GM12892 (cell line): Measurements from ENCODE around the gene NOXO1.

ENCODE experiments used
- DNase-seq: peaks from one replicate; pipeline ENCODE4 v3.0.0; 2011; ENCODE audit not compliant: insufficient read length
- FAIRE-seq: peaks from 2 replicates; lab custom pipeline; 2011; peaks lifted over from hg19 to GRCh38; lab: Jason Lieb, UNC
- POLR2A ChIP-seq: IDR thresholded peaks from 2 replicates; pipeline ENCODE4 v1.6.1; 2011; ENCODE audit warnings: low read depth, low read length, control low read depth
- POLR2AphosphoS5 ChIP-seq: IDR thresholded peaks from 2 replicates; pipeline ENCODE4 v1.6.1; 2011; ENCODE audit warnings: low read depth, low read length, control low read depth
- TAF1 ChIP-seq: IDR thresholded peaks from 2 replicates; pipeline ENCODE4 v1.6.1; 2011; ENCODE audit warnings: low read depth, mild to moderate bottlenecking, control low read depth, low read length, borderline replicate concordance

Gene NOXO1

GRCh38 chr16:2009164-2009711, 28.0 kb upstream of the NOXO1 start:
- DNase-seq (peak; percentile 61), FAIRE-seq (no peak)
- TF ChIP-seq POLR2AphosphoS5: no peak; the same call in 1 of the 2 replicates
- TF ChIP-seq POLR2A: no peak
- no peak for TF ChIP-seq TAF1

GRCh38 chr16:2008631-2009163, 27.4 kb upstream of the NOXO1 start:
- DNase-seq (no peak), FAIRE-seq (peak; percentile 58)
- TF ChIP-seq POLR2AphosphoS5: no peak
- no peak for TF ChIP-seq POLR2A
- no peak for TF ChIP-seq TAF1

- no peak for TF ChIP-seq POLR2A
- TF ChIP-seq TAF1: no peak
- TF ChIP-seq POLR2AphosphoS5: no peak
- no peak for DNase-seq
- FAIRE-seq: no peak
Measured at GRCh38 chr16:2008009-2008526, 26.8 kb upstream of the NOXO1 start.

GRCh38 chr16:2007081-2007836, 26.0 kb upstream of the NOXO1 start:
- TF ChIP-seq POLR2AphosphoS5 (no peak), TAF1 (no peak), POLR2A (no peak)
- FAIRE-seq (no peak), DNase-seq (no peak)

GRCh38 chr16:2006317-2006716, 25.0 kb upstream of the NOXO1 start:
- no peak for DNase-seq
- FAIRE-seq: no peak
- TF ChIP-seq TAF1 (no peak), POLR2A (no peak), POLR2AphosphoS5 (no peak)

- DNase-seq (no peak), FAIRE-seq (no peak)
- no peak for TF ChIP-seq POLR2A
- TF ChIP-seq POLR2AphosphoS5: no peak
- no peak for TF ChIP-seq TAF1
Measured at GRCh38 chr16:2005646-2006045, 24.4 kb upstream of the NOXO1 start.

GRCh38 chr16:2004795-2005517, 23.7 kb upstream of the NOXO1 start:
- no peak for TF ChIP-seq POLR2AphosphoS5
- TF ChIP-seq TAF1: no peak
- TF ChIP-seq POLR2A: no peak; the same call in 1 of the 2 replicates
- no peak for DNase-seq
- FAIRE-seq: no peak

GRCh38 chr16:2003827-2004641, 22.8 kb upstream of the NOXO1 start:
- FAIRE-seq (peak; percentile 94), DNase-seq (peak; percentile 98)
- TF ChIP-seq POLR2A (no peak), POLR2AphosphoS5 (no peak), TAF1 (no peak)

GRCh38 chr16:2003231-2003826, 22.1 kb upstream of the NOXO1 start:
- DNase-seq: no peak
- FAIRE-seq: no peak
- TF ChIP-seq POLR2A: no peak
- 0 out of 2 replicates have a peak, but pooled peaks have one; percentile 2 for TF ChIP-seq POLR2AphosphoS5
